B cell (primary cell): Measurements from ENCODE around the gene ZPLD1. TPM values are rescaled to one million over a fixed set of nuclear protein-coding genes. Genes with fewer than 3 reads are reported as not detected.

Source experiments
- ATAC-seq: fragments of 200-7000 bp; cut with Tn5 transposase; one replicate; pipeline ENCODE4 v1.10.0; 2021; ENCODE audit warnings: low read depth, mild to moderate bottlenecking, moderate number of reproducible peaks, moderate library complexity
- CTCF ChIA-PET: fragments of 350-600 bp; sonication (Branson Sonifier 250); formaldehyde crosslinking; loops from one replicate; lab custom pipeline; 2021; ENCODE audit warnings: antibody characterized with exemption, inconsistent platforms; lab: Charles Lee
- POLR2A ChIA-PET: fragments of 350-600 bp; sonication (Branson Sonifier 250); formaldehyde crosslinking; loops from one replicate; lab custom pipeline; 2021; ENCODE audit warnings: antibody characterized with exemption; lab: Charles Lee
- DNase-seq: peaks from one replicate; pipeline ENCODE4 v3.0.0; 2013
- H2AFZ ChIP-seq: 2 replicates; pipeline ENCODE4 v1.6.1; 2012; ENCODE audit warnings: mild to moderate bottlenecking, low read depth, low read length; ENCODE audit not compliant: insufficient read depth, poor library complexity, severe bottlenecking
- H3K27ac ChIP-seq, 2 donors: 1 replicate in 1 of 2; 2 replicates in 1 of 2; pipeline ENCODE4 v1.5.1; 2012 to 2013; ENCODE audit warnings: low read length in 2 of 2, mild to moderate bottlenecking in 2 of 2, moderate library complexity in 1 of 2
- H3K27me3 ChIP-seq, 4 experiments: fragments of 200-600 bp in 1 of 4; sonication (generic) in 1 of 4; replicated peaks in 1 of 4; 1 replicate in 2 of 4; 2 replicates in 2 of 4; pipeline versions ENCODE4 v1.6.1 to v1.7.0; 2013 to 2016; ENCODE audit warnings: low read length in 3 of 4, mild to moderate bottlenecking in 2 of 4, mixed read lengths in 1 of 4, moderate library complexity in 1 of 4; ENCODE audit not compliant: insufficient read depth in 4 of 4, control insufficient read depth in 3 of 4; ENCODE audit errors: control extremely low read depth in 1 of 4
- H3K36me3 ChIP-seq, 2 experiments: replicated peaks in 1 of 2; 1 replicate in 1 of 2; 2 replicates in 1 of 2; pipeline versions ENCODE4 v1.6.1 to v1.7.1; 2013; ENCODE audit warnings: low read length in 1 of 2; ENCODE audit not compliant: insufficient read depth in 2 of 2, control insufficient read depth in 1 of 2; ENCODE audit errors: control extremely low read depth in 1 of 2, extremely low read depth in 1 of 2
- H3K4me1 ChIP-seq, 2 donors: fragments of 200-600 bp in 1 of 2; sonication (generic) in 1 of 2; 1 replicate in 1 of 2; 2 replicates in 1 of 2; pipeline versions ENCODE4 v1.5.1 to v1.6.1; 2013 to 2017; ENCODE audit warnings: low read length in 2 of 2; ENCODE audit not compliant: control insufficient read depth in 2 of 2, insufficient read depth in 2 of 2
- H3K4me2 ChIP-seq: replicated peaks from 2 replicates; pipeline ENCODE3; 2012; ENCODE audit warnings: mild to moderate bottlenecking, low read depth, low read length; ENCODE audit not compliant: poor library complexity, severe bottlenecking
- H3K4me3 ChIP-seq, 5 experiments: fragments of 200-600 bp in 1 of 5; sonication (generic) in 1 of 5; 1 replicate in 3 of 5; 2 replicates in 2 of 5; pipeline versions ENCODE4 v1.5.1 to v1.7.0; 2011 to 2016; ENCODE audit warnings: low read length in 4 of 5, mild to moderate bottlenecking in 4 of 5, low read depth in 2 of 5, control low read depth in 1 of 5, moderate library complexity in 1 of 5; ENCODE audit not compliant: insufficient read depth in 1 of 5; ENCODE audit errors: control extremely low read depth in 1 of 5, extremely low read depth in 1 of 5
- H3K79me2 ChIP-seq: fragments of 200-600 bp; sonication (generic); one replicate; pipeline ENCODE4 v1.6.0; 2016; ENCODE audit warnings: low read length; ENCODE audit not compliant: control insufficient read depth, insufficient read depth
- H3K9ac ChIP-seq: fragments of 200-600 bp; sonication (generic); 2 replicates; pipeline ENCODE4 v1.6.1; 2017; ENCODE audit warnings: mild to moderate bottlenecking, low read length, moderate library complexity
- H3K9me3 ChIP-seq, 3 donors: one replicate each; pipeline versions ENCODE4 v1.6.1 to v1.7.1; 2013; ENCODE audit warnings: low read length in 2 of 3; ENCODE audit not compliant: control insufficient read depth in 2 of 3, insufficient read depth in 1 of 3; ENCODE audit errors: control extremely low read depth in 1 of 3
- H4K20me1 ChIP-seq: 2 replicates; pipeline ENCODE4 v1.6.0; 2012; ENCODE audit warnings: mild to moderate bottlenecking, low read length; ENCODE audit not compliant: insufficient read depth, control insufficient read depth, poor library complexity, severe bottlenecking
- H3K27ac Mint-ChIP-seq: one replicate; pipeline ENCODE4 v1.8.0; 2021; ENCODE audit warnings: mixed read lengths
- H3K27me3 Mint-ChIP-seq: one replicate; pipeline ENCODE4 v1.8.0; 2021; ENCODE audit warnings: mixed read lengths
- H3K4me1 Mint-ChIP-seq: one replicate; pipeline ENCODE4 v1.8.0; 2021; ENCODE audit warnings: mixed read lengths
- H3K4me3 Mint-ChIP-seq: one replicate; pipeline ENCODE4 v1.8.0; 2021; ENCODE audit warnings: mixed read lengths
- H3K9me3 Mint-ChIP-seq: one replicate; pipeline ENCODE4 v1.8.0; 2022; ENCODE audit warnings: mixed read lengths; ENCODE audit not compliant: insufficient read depth
- CTCF ChIP-seq: fragments of 200-600 bp; IDR thresholded peaks from one replicate; pipeline ENCODE4 v1.8.0; 2022; ENCODE audit warnings: antibody characterized with exemption, mild to moderate bottlenecking
- EZH2 ChIP-seq: IDR thresholded peaks from 2 replicates; pipeline ENCODE4 v1.6.1; 2012; ENCODE audit warnings: borderline replicate concordance, low read depth, mild to moderate bottlenecking, moderate library complexity, low read length; ENCODE audit not compliant: insufficient read depth, poor library complexity, severe bottlenecking
- WGBS: methylation state at CpG from one replicate; pipeline ENCODE4 v1.1.5; 2013; ENCODE audit warnings: missing lambda C conversion rate; ENCODE audit not compliant: insufficient coverage; 5-methylcytosine and 5-hydroxymethylcytosine counted together
- intact Hi-C: fragments of 100-400 bp; cut with micrococcal nuclease; formaldehyde crosslinking; loops from one replicate; pipeline ENCODE4 v1.10.0; 2022
- polyA plus RNA-seq: library from polyadenylated mRNA; depleted of rRNA; stranded (reverse); fragments of >200 nt; gene quantifications from 2 replicates; pipeline ENCODE4 v1.2.3, GENCODE V29; 2012
- total RNA-seq, 2 donors: library from RNA; stranded (reverse); fragments of 120-200 nt in 1 of 2; gene quantifications; 1 replicate in 1 of 2; 2 replicates in 1 of 2; pipeline versions ENCODE4 v1.2.3 to v1.2.4, GENCODE V29; 2013 to 2022

The ZPLD1 gene
- total and polyA plus RNA-seq, 2 donors (not counting 1 experiment from before 2014, with no cell fraction given): not detected

DNA sequence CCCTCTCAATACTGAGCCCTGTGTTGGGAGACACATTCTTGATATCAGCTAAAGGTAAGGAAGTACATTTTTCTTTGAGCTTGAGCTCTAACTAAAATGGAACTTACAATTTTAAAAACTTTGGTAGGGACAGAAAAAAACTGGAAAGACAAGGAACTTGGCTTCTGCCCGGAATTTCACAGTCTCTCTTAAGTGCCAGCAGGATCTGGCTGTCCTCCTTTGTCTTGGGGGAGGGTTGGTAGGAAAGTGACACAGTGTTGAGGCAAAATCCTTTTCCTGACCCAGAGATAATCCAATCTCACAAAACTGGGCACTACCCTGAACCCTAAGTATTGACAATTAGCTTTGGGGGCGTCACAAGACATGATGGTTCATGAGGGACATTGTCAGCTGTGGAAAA is 45.3 kb downstream of the ZPLD1 start:
- H3K79me2 ChIP-seq: no peaks in the 10 kb centered on the region
- DNase-seq: no peak
- no peak overlapping the region for H2AFZ ChIP-seq
- peaks cover 8% of the 10 kb centered on the region for H3K27me3 Mint-ChIP-seq
- no peak overlapping the region for H3K4me3 Mint-ChIP-seq
- no peak overlapping the region for H3K4me3 ChIP-seq
- H3K27me3 ChIP-seq: no peaks in the 10 kb centered on the region
- no peak overlapping the region for H3K4me2 ChIP-seq
- TF ChIP-seq EZH2: no peak
- no peak for TF ChIP-seq CTCF
- intact Hi-C loops: no loop called here
- no peaks in the 10 kb centered on the region for H3K36me3 ChIP-seq
- H3K27ac ChIP-seq: no peak overlapping the region
- ChIA-PET POLR2A (no interaction called here), CTCF (no interaction called here)
- no peak overlapping the region for H3K9ac ChIP-seq
- WGBS: no CpG with 5 or more reads among the region's 2 CpGs
- no peak for ATAC-seq
- H3K9me3 Mint-ChIP-seq: no peaks in the 10 kb centered on the region
- no peaks in the 10 kb centered on the region for H3K4me1 Mint-ChIP-seq
- no peaks in the 10 kb centered on the region for H3K9me3 ChIP-seq
- no peaks in the 10 kb centered on the region for H3K4me1 ChIP-seq
- no peak overlapping the region for H3K27ac Mint-ChIP-seq
- no peaks in the 10 kb centered on the region for H4K20me1 ChIP-seq

DNA sequence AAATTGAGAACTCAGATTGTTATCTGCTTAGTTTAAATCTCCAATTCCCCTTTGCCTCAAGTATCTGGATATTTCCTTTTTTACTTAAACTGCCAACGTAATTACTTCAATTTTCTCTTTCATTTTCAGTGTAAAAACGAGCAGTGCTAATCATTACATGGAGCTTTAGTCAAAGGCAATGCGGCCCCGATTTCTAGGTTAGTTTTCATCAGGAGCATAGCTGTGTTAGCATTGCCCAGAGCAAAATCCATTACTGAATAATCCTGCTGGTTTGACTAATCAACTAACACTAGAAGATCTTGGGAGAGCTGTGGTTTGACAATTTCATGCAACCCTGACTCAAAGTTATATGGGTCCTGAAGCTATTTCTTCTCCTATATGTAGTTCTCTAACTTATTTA is 46.2 kb downstream of the ZPLD1 start:
- H3K27me3 ChIP-seq: no peaks in the 10 kb centered on the region
- no peak for TF ChIP-seq EZH2
- TF ChIP-seq CTCF: no peak
- intact Hi-C loops: no loop called here
- H3K27ac Mint-ChIP-seq: no peak overlapping the region
- H3K27ac ChIP-seq: no peak overlapping the region
- H3K4me1 ChIP-seq: no peaks in the 10 kb centered on the region
- POLR2A ChIA-PET: no interaction called here
- no peaks in the 10 kb centered on the region for H3K79me2 ChIP-seq
- ATAC-seq: no peak
- no peak overlapping the region for H3K9ac ChIP-seq
- CTCF ChIA-PET: interaction anchor here (0.8 kb wide), 1 partner anchor 10 kb away, joined by 3 read pairs; no protein-coding TSS in a partner anchor
- no peak overlapping the region for H2AFZ ChIP-seq
- H4K20me1 ChIP-seq: no peaks in the 10 kb centered on the region
- H3K36me3 ChIP-seq: no peaks in the 10 kb centered on the region
- no peak for DNase-seq
- H3K4me3 ChIP-seq: no peak overlapping the region
- no peaks in the 10 kb centered on the region for H3K4me1 Mint-ChIP-seq
- H3K9me3 Mint-ChIP-seq: no peaks in the 10 kb centered on the region
- H3K9me3 ChIP-seq: no peaks in the 10 kb centered on the region
- no peak overlapping the region for H3K4me3 Mint-ChIP-seq
- no CpG with 5 or more reads among the region's 4 CpGs for WGBS
- no peak overlapping the region for H3K4me2 ChIP-seq
- peaks cover 8% of the 10 kb centered on the region for H3K27me3 Mint-ChIP-seq
